GM12865 (cell line): ENCODE measurements around the gene E2F1.

ENCODE experiments used
- DNase-seq: peaks from one replicate; pipeline ENCODE4 v3.0.0; 2010; ENCODE audit warnings: low read depth
- H3K4me3 ChIP-seq: 2 replicates; pipeline ENCODE4 v1.5.1; 2011; ENCODE audit warnings: mild to moderate bottlenecking, low read depth, low read length, control low read depth
- TF ChIP-seq, protein P1 (sequence below): IDR thresholded peaks from 2 replicates; pipeline ENCODE4 v1.5.1; 2011; ENCODE audit warnings: low read length, control low read depth, low read depth, inconsistent platforms; ENCODE audit not compliant: insufficient read depth; ENCODE audit errors: missing control alignments

The E2F1 gene

DNA sequence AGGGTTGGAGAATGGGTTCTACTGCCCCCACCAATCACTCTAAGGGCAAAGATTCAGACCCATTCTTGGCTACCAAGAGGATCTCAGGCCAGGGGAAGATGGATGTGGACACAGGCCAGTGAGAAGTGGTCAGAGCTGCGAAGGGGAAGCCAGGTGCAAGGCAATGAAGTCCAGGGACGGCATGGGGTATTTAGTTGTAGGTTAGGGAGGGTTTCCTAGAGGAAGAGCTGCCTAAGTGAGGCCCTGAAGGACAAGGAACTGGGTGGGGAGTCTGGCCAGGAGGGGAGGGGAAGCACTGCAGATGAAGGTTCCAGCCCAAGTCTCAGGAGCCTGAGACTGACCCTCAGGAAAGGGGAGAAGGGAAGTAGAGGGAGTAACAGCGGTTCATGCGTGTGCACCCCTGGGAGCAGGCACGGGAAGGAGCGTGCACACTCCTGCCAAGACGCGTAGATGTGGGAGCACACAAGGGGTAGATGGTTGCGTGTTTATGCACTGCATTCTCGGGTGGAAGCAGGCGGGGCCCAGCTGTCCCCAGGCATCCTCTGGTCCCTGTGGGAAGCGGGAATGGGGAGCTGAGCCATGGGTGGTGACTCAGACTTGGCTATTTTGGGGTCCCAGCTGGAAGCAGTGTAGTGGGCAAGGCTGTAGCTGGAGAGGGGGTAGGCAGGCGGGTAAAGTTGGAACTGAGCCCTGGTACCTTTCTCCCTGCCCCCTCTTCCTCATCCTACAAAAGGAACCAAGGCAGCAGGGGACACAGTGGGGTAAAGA is 16.1 kb downstream of the E2F1 start:
- TF ChIP-seq, protein P1, sequence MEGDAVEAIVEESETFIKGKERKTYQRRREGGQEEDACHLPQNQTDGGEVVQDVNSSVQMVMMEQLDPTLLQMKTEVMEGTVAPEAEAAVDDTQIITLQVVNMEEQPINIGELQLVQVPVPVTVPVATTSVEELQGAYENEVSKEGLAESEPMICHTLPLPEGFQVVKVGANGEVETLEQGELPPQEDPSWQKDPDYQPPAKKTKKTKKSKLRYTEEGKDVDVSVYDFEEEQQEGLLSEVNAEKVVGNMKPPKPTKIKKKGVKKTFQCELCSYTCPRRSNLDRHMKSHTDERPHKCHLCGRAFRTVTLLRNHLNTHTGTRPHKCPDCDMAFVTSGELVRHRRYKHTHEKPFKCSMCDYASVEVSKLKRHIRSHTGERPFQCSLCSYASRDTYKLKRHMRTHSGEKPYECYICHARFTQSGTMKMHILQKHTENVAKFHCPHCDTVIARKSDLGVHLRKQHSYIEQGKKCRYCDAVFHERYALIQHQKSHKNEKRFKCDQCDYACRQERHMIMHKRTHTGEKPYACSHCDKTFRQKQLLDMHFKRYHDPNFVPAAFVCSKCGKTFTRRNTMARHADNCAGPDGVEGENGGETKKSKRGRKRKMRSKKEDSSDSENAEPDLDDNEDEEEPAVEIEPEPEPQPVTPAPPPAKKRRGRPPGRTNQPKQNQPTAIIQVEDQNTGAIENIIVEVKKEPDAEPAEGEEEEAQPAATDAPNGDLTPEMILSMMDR = no peak
- DNase-seq = no peak
- H3K4me3 ChIP-seq = no peak overlapping the region

DNA sequence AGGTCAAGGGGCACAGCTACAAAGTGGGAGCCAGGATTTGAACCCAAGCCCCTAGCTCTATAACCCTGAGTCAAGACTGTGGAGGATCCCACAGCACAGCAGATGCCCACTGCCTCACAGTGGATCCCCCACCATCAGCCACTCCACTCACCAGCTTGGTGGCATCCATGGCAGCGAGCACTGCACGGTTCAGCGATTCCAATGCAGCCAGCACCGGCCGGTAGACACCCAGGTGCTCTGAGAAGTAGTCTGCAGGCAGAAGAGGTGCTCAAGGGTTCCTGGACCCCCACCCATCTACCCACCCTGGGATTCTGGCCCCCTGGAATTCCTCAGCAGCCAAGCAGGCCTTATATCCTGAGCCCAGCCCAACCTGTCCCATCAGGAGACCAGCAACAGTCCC is 17.0 kb downstream of the E2F1 start:
- H3K4me3 ChIP-seq = no peak overlapping the region
- no peak for DNase-seq
- TF ChIP-seq, protein P1 = no peak

DNA sequence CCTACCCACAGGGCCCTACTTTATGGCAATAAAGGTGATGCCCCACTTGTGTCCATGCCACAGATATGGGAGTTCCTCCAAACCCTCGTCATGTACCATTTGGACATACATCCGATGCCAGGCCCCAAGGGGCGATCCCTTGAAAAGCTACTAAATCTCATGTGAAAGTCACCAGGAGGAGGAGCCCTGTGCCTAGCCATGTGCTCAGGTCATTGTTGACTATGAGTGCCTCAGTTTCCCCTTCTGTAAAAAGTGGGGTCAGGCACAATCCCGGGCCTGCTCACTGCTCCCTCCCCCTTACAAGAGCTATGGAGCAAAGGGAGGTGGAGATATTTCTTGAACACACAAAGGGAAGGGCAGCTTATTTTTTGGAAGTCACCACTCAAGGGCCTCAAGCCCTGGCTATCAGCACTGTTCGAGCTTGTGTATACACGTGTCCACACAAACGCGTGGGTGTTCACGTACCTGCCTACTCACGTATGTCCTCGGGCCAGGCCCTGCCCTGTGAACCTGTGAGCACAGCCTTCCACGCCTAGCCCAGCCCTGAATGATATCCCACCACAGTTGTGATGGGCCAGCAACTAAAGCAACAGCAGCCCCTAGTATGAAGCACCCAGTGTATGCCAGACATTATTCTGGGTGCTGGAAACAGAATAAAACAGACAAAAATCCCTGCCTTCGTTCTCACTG is 17.6 kb downstream of the E2F1 start:
- no peak overlapping the region for H3K4me3 ChIP-seq
- TF ChIP-seq, protein P1 = no peak
- no peak for DNase-seq

DNA sequence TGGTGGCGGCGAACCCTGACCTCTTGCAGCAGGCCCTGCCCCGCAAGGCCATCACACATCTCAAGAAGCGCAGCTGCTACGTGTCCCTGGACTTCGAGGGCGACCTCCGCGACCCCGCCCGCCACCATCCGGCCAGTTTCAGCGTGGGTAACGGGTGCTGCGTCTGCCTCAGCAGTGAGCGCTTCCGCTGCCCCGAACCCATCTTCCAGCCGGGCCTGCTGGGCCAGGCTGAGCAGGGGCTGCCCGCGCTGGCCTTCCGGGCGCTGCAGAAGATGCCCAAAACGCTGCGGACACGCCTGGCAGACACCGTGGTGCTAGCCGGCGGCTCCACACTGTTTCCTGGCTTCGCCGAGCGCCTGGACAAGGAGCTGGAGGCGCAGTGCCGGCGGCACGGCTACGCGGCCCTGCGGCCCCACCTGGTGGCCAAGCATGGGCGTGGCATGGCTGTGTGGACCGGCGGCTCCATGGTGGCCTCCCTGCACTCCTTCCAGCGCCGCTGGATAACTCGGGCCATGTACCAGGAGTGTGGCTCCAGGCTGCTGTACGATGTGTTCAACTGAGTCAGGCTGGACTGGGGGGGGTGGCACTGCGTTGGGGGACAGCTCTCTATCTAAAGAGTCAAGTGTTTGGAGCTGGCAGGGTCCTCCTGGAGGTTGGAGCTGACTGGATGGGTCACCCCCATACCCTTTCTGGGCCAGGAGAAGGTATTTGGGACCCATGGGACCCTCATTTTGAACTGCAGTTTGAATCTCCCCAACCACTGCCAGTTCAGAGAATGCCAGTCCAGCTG is 18.3 kb downstream of the E2F1 start:
- DNase-seq = peak; percentile 90
- TF ChIP-seq, protein P1 = peak; percentile 96

DNA sequence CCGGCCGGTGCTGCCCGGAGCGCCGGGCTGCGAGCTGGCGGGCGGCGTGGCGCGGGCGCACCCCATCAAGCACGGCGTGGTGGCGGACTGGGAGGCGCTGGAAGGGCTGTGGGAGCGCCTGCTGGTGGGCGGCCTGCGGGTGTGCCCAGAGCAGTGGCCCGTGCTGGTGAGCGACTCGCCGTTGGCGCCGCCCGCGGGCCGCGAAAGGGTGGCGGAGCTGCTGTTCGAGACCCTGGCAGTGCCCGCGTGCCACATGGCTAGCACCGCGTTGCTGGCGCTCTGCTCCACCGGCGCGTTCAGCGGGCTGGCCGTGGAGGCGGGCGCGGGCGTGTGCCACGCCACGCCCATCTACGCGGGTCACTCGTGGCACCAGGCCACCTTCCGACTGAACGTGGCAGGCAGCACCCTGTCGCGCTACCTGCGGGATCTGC is 18.9 kb downstream of the E2F1 start:
- peak overlapping the region; percentile 61 for H3K4me3 ChIP-seq
- TF ChIP-seq, protein P1 = peak; percentile 5
- peak; percentile 70 for DNase-seq

More for the DNA sequence above, 18.3 kb downstream of the E2F1 start:
- peak overlapping the region; percentile 61 for H3K4me3 ChIP-seq

DNA sequence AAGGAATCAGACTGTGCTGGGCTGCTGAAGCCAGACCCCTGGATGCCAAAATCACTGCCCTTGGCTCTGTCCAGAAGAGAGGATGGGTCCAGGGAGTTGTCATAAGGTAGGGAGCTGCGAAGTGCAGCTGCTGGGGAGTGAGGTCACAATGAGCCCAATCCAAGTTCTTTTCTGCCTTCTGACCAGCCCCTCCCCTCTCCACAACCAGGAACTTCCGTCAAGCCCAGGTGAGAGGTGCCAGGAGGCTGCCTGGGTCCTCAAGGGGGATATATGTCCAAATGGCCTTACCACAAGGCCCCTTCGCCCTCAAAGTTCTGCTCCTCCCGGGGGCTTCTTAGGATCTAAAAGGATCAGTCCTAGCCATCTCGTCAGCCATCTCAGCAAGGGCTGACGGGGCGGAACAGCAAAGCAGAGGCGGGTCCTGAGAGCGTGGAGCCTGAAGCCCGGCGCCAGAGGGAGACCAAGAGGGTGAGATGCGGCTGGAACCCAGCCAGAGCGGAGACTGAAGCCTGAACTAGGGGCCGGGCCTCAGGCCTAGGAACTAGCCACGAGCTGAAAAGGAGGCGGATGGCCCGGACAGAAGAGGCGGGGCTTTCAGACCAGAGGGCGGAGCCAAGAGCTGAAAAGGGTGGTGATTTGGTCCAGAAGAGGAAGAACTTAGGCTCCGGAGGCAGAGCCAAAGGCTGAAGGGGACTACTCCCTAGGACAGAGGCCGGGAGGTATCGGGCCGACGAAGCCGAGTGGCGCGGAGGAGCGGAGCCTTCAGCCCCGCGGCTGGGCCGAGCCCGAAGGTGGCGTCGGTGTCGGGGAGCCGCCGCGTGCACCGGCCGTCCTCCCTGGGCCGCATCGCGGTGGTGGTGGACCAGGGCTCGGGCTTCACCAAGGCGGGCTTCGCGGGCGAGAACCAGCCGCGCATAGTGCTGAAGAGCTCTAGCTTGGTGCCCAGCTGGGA is 19.6 kb downstream of the E2F1 start, which contains the start of gene ACTL10:
Gene ACTL10, plus strand, starts transcription at position 651 of the 952 bp plus-strand sequence. CDS start 555 bp downstream, outside the sequence.
- TF ChIP-seq, protein P1 = no peak
- peak; percentile 98 for DNase-seq
- peak within 1 kb of the TSS; percentile 61 for H3K4me3 ChIP-seq
